Progenitor cell of endocrine pancreas (in vitro differentiated cells): ENCODE data around the gene PRKCB. TPM values are rescaled to one million over a fixed set of nuclear protein-coding genes. Genes with fewer than 3 reads are reported as not detected.

Experiments used
- DNase-seq: peaks from one replicate; pipeline ENCODE4 v3.0.0; 2021; ENCODE audit warnings: low spot score; ENCODE audit not compliant: unreplicated experiment
- H3K27ac Mint-ChIP-seq: 2 replicates; pipeline ENCODE4 v1.8.0; 2021; ENCODE audit warnings: mild to moderate bottlenecking, moderate library complexity, mixed read lengths
- H3K27me3 Mint-ChIP-seq: 2 replicates; pipeline ENCODE4 v1.8.0; 2021; ENCODE audit warnings: mixed read lengths
- H3K36me3 Mint-ChIP-seq: 2 replicates; pipeline ENCODE4 v1.8.0; 2022; ENCODE audit warnings: mixed read lengths; ENCODE audit not compliant: insufficient read depth
- H3K4me1 Mint-ChIP-seq: 2 replicates; pipeline ENCODE4 v1.8.0; 2021; ENCODE audit warnings: low read depth, mixed read lengths
- H3K4me3 Mint-ChIP-seq: 2 replicates; pipeline ENCODE4 v1.8.0; 2021; ENCODE audit warnings: low read depth, mild to moderate bottlenecking, moderate library complexity, mixed read lengths
- H3K9me3 Mint-ChIP-seq: 2 replicates; pipeline ENCODE4 v1.8.0; 2021; ENCODE audit warnings: low read depth, mixed read lengths
- CTCF ChIP-seq: fragments of 200-600 bp; sonication (generic); IDR thresholded peaks from one replicate; pipeline ENCODE4 v1.5.0; 2021; ENCODE audit warnings: antibody characterized with exemption, mild to moderate bottlenecking; ENCODE audit not compliant: unreplicated experiment
- total RNA-seq: library from RNA; stranded (reverse); gene quantifications from 2 replicates; pipeline ENCODE4 v1.2.1, GENCODE V29; 2021

Gene PRKCB
- total RNA-seq, 1 donor from 2014 or later = 0.36 TPM

- Mint-ChIP-seq H3K27me3 (peaks cover 73% of the 10 kb centered on the region), H3K4me1 (no peaks in the 10 kb centered on the region), H3K9me3 (no peaks in the 10 kb centered on the region), H3K27ac (no peak overlapping the region), H3K36me3 (no peaks in the 10 kb centered on the region), H3K4me3 (no peak overlapping the region)
- TF ChIP-seq CTCF = no peak
- DNase-seq = no peak
Measured at GRCh38 chr16:23865853-23866252, 30.1 kb downstream of the PRKCB start.

- H3K9me3 Mint-ChIP-seq = no peaks in the 10 kb centered on the region
- H3K36me3 Mint-ChIP-seq = no peaks in the 10 kb centered on the region
- no peak for TF ChIP-seq CTCF
- H3K27me3 Mint-ChIP-seq = peaks cover 72% of the 10 kb centered on the region
- no peaks in the 10 kb centered on the region for H3K4me1 Mint-ChIP-seq
- DNase-seq = no peak
- H3K27ac Mint-ChIP-seq = no peak overlapping the region
- H3K4me3 Mint-ChIP-seq = no peak overlapping the region
Measured at GRCh38 chr16:23866621-23867020, 30.8 kb downstream of the PRKCB start.

- H3K4me3 Mint-ChIP-seq = no peak overlapping the region
- H3K27me3 Mint-ChIP-seq = peaks cover 65% of the 10 kb centered on the region
- no peaks in the 10 kb centered on the region for H3K36me3 Mint-ChIP-seq
- H3K9me3 Mint-ChIP-seq = no peaks in the 10 kb centered on the region
- no peak for DNase-seq
- no peak for TF ChIP-seq CTCF
- H3K4me1 Mint-ChIP-seq = no peaks in the 10 kb centered on the region
- H3K27ac Mint-ChIP-seq = no peak overlapping the region
Measured at GRCh38 chr16:23867566-23867965, 31.8 kb downstream of the PRKCB start.

GRCh38 chr16:23868136-23868535 is 32.4 kb downstream of the PRKCB start:
- no peak overlapping the region for H3K27ac Mint-ChIP-seq
- no peak overlapping the region for H3K4me3 Mint-ChIP-seq
- H3K4me1 Mint-ChIP-seq = no peaks in the 10 kb centered on the region
- H3K9me3 Mint-ChIP-seq = no peaks in the 10 kb centered on the region
- no peak for TF ChIP-seq CTCF
- no peak for DNase-seq
- no peaks in the 10 kb centered on the region for H3K36me3 Mint-ChIP-seq
- H3K27me3 Mint-ChIP-seq = peaks cover 63% of the 10 kb centered on the region

- Mint-ChIP-seq H3K27ac (no peak overlapping the region), H3K4me3 (no peak overlapping the region), H3K27me3 (peaks cover 57% of the 10 kb centered on the region), H3K4me1 (no peaks in the 10 kb centered on the region), H3K9me3 (no peaks in the 10 kb centered on the region), H3K36me3 (no peaks in the 10 kb centered on the region)
- TF ChIP-seq CTCF = no peak
- no peak for DNase-seq
Measured at GRCh38 chr16:23869052-23869451, 33.3 kb downstream of the PRKCB start.
